ENCODE results near the gene GMEB2. TPM values are rescaled to one million over a fixed set of nuclear protein-coding genes. Genes with fewer than 3 reads are reported as not detected.

The GMEB2 gene
- total RNA-seq, 2 donors from 2014 or later, result 11.5 to 14.8 TPM

DNA sequence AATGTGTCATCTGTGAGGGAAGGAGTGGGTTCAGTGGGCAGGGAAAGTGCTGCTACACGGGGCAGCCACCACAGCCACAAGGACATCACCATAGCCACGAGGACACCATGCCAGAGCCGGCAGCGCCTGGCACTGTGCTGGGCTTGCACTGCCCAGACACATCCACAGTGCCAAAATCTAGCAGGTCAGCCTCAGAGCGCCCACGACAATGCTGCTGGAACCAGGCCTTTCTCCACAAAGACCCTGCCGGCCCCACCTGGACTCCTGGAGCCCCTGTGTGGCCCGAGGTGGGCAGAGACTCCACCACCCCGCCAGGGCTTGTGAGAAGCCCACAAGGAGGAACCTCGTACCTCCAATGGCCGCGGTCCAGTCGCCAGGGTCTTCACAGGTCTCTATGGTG, 34.2 kb downstream of the GMEB2 start:
- DNase-seq, result no peak
- Histone ChIP-seq H3K4me1 (no peaks in the 10 kb centered on the region), H3K9me3 (no peaks in the 10 kb centered on the region), H3K27me3 (no peaks in the 10 kb centered on the region), H3K27ac (no peak overlapping the region), H3K4me3 (no peak overlapping the region), H3K36me3 (no peaks in the 10 kb centered on the region), H3K9ac (ENCODE audit: low read depth in 2 of 2, low read length in 2 of 2) (no peak overlapping the region)
- intact Hi-C loops (cut with DNase I), result no loop called here
- TF ChIP-seq, protein P1, sequence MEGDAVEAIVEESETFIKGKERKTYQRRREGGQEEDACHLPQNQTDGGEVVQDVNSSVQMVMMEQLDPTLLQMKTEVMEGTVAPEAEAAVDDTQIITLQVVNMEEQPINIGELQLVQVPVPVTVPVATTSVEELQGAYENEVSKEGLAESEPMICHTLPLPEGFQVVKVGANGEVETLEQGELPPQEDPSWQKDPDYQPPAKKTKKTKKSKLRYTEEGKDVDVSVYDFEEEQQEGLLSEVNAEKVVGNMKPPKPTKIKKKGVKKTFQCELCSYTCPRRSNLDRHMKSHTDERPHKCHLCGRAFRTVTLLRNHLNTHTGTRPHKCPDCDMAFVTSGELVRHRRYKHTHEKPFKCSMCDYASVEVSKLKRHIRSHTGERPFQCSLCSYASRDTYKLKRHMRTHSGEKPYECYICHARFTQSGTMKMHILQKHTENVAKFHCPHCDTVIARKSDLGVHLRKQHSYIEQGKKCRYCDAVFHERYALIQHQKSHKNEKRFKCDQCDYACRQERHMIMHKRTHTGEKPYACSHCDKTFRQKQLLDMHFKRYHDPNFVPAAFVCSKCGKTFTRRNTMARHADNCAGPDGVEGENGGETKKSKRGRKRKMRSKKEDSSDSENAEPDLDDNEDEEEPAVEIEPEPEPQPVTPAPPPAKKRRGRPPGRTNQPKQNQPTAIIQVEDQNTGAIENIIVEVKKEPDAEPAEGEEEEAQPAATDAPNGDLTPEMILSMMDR (IDR thresholded peaks at IDR 0.05), result no peak

DNA sequence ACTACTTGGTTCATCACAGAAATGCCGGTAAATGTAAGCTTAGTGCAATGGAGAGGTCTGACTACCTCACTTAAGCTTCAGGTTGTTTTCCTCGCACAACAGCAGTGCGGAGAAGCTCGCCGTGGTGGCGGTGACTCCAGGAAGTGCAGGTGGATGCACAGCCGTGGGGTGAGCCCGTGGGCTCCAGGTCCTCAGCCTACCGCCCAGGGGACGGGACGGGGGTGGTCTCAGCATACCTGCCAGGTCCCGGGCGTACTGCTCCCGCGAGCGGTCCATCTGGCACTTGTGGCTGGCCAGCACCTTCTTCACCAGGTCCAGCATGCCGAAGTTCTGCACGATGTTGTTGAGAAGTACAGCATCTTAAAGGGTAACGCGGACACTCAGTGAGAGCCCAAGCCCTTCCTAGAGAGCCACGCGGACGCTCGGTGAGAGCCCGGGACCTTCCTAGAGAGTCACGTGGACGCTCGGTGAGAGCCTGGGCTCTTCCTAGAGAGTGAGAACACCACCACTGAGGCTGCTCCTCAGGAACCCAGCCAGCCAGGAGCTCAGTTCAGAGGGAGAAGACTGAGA, 35.0 kb downstream of the GMEB2 start:
- H3K36me3 ChIP-seq, result no peaks in the 10 kb centered on the region
- no peak for DNase-seq
- TF ChIP-seq, protein P1 (IDR thresholded peaks at IDR 0.05), result no peak

DNA sequence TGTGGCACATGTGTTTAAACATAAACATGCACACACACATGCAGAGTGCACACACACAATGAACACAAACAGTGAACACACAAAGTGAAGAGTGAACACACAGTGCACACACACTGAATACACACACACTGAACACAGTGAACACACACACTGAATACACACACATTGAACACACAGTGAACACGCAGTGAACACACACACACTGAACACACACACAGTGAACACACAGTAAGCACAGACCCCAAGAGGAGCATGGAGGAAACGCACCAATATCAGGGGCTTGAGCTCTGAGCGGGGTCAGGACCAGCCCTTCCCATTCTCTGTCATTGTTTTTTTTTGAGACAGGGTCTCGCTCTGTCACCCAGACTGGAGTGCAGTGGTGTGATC, 35.8 kb downstream of the GMEB2 start:
- Histone ChIP-seq H3K9me3 (no peaks in the 10 kb centered on the region), H3K4me3 (no peak overlapping the region), H3K27me3 (no peaks in the 10 kb centered on the region), H3K27ac (no peak overlapping the region), H3K9ac (ENCODE audit: low read depth in 2 of 2, low read length in 2 of 2) (no peak overlapping the region), H3K36me3 (no peaks in the 10 kb centered on the region), H3K4me1 (no peaks in the 10 kb centered on the region)
- TF ChIP-seq, protein P1 (IDR thresholded peaks at IDR 0.05), result no peak
- DNase-seq, result no peak
- intact Hi-C loops (cut with DNase I), result no loop called here

More for the DNA sequence above, 35.0 kb downstream of the GMEB2 start:
- H3K27me3 ChIP-seq, result no peaks in the 10 kb centered on the region
- no peak overlapping the region for H3K4me3 ChIP-seq
- intact Hi-C loops (cut with DNase I), result no loop called here
- H3K9me3 ChIP-seq, result no peaks in the 10 kb centered on the region
- H3K27ac ChIP-seq, result no peak overlapping the region
- no peak overlapping the region for H3K9ac ChIP-seq (ENCODE audit: low read depth in 2 of 2, low read length in 2 of 2)
- H3K4me1 ChIP-seq, result no peaks in the 10 kb centered on the region

DNA sequence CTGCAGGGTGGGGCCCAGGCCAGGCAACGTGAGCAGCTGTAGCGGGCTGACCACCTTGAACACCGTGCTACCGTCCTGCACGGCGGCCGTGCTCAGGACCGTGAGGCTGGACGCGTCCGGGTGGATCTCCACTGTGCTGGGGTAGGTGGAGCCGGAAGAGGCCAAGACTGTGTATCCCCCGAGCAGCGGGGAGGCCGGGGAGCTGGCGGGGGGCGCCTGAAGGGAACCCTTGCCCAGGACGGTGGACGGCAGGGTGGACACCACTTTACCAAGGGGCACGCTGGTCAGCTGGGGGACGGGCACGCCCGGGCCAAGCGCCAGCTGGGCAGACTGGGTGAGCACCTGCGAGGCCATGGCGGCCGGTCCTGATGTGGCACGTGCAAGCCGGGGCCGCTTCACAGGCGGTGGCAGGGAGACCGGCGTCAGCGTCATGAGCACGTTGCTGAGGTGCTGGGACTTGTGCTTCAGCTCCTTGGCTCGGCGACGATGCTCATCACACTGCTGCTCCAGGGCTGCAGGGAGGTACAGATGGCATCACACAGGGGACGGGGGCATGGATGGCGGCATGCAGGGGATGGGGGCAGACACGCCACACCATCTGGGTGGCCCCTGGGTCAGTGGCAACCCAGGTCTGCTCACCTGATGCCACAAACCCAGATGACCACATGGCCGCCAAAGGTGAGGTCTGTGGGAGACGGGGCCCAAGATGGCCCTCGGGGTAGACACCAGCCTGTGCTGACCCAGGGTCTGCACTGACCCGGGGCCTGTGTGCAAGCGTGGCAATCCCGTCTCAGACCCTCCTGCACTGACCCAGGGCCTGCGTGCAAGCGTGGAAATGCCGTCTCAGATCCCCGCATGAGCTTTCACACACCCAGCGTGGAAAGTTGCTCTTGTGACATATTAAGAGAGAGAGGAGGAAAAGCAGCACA, 36.4 kb downstream of the GMEB2 start:
- H3K36me3 ChIP-seq, result no peaks in the 10 kb centered on the region
- H3K9me3 ChIP-seq, result no peaks in the 10 kb centered on the region
- intact Hi-C loops (cut with DNase I), result no loop called here
- H3K27me3 ChIP-seq, result no peaks in the 10 kb centered on the region
- no peaks in the 10 kb centered on the region for H3K4me1 ChIP-seq
- no peak overlapping the region for H3K9ac ChIP-seq (ENCODE audit: low read depth in 2 of 2, low read length in 2 of 2)
- H3K4me3 ChIP-seq, result no peak overlapping the region
- TF ChIP-seq, protein P1 (IDR thresholded peaks at IDR 0.05), result no peak
- no peak overlapping the region for H3K27ac ChIP-seq
- DNase-seq, result no peak

DNA sequence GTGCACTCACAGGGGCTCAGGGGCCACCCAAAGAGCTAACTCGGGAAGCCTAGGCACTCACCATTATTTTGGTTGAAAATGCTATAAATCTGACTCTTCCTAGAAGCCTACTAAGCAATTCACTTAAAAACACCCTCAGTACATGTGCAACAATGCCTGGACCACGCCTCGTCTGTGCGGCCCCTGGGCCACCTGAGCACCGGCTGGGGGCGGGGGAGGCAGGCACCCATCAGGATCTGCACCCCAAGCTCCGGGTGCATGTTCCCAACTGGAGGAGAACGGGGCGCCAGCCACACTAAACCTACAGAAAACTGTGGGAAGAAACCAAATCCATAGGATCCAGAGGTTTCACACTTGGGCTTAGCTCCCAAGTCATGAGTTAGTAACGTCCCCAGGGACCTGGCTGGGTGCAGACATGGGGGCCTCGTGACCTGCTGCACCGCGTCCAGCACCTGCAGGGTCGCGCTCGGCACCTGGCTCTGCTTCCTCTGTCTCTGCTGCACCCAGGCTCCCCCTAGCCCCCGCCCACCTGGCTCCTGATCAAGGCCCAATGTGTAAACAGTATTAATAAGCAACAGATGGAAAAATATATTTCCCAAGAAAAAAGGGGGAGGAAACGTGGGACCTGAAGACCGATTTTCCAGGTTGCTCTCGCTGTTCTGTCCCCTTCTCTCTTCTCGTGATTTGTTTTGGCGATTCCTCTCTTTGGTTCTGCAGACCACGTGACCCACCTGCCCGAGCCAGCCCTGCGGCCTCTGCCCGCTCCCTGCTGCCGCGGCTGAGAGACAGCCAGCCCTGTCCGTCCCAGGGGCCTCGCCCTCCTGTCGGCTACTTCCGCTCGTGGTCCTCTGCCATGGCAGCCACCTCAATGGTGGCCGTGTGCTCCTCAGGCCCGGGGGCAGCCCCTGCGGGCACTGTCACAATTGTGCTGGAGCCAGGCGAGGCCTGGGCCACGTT, 37.4 kb downstream of the GMEB2 start:
- DNase-seq, result no peak
- intact Hi-C loops (cut with DNase I), result no loop called here
- no peaks in the 10 kb centered on the region for H3K27me3 ChIP-seq

More for the DNA sequence above, 37.4 kb downstream of the GMEB2 start:
- H3K27ac ChIP-seq, result no peak overlapping the region
- H3K9me3 ChIP-seq, result no peaks in the 10 kb centered on the region
- H3K9ac ChIP-seq (ENCODE audit: low read depth in 2 of 2, low read length in 2 of 2), result no peak overlapping the region
- TF ChIP-seq, protein P1 (IDR thresholded peaks at IDR 0.05), result no peak
- H3K4me1 ChIP-seq, result no peaks in the 10 kb centered on the region
- H3K4me3 ChIP-seq, result no peak overlapping the region
- H3K36me3 ChIP-seq, result no peaks in the 10 kb centered on the region

All from colonic mucosa (tissue), 4 donors.